Stimulated activated CD4-positive, alpha-beta T cell treated with anti-CD3 and anti-CD28 coated beads, Interleukin-4, amount 100 ng/mL, for 4 hours (primary cell): Measurements from ENCODE around the gene SEMA6A.

Experiments
- DNase-seq, 2 experiments: peaks; one replicate each; pipeline ENCODE4 v3.0.0-alpha.2; 2020

The SEMA6A gene

GRCh38 chr5:116394186-116394867 lies 180.3 kb downstream of the SEMA6A start:
- DNase-seq: no peak
